HCT116 (cell line): ENCODE results near the gene SH3YL1. TPM values are rescaled to one million over a fixed set of nuclear protein-coding genes. Genes with fewer than 3 reads are reported as not detected.

Experiments used
- ATAC-seq: fragments of 200-7000 bp; cut with Tn5 transposase; 2 replicates; pipeline ENCODE4 v1.9.1; 2020; ENCODE audit warnings: mild to moderate bottlenecking, moderate library complexity
- BruUV-seq: library from RNA; stranded (reverse); fragments of 400-500 nt; replicated peaks from 2 replicates; lab custom pipeline; 2021; lab: Mats Ljungman, UMichigan
- CTCF ChIA-PET: fragments of 300-600 bp; sonication (Branson Sonifier 250); formaldehyde crosslinking; loops from one replicate; lab custom pipeline; 2021; ENCODE audit warnings: antibody characterized with exemption; lab: Charles Lee
- POLR2A ChIA-PET: fragments of 300-600, 350-600 bp; sonication (Branson Sonifier 250); formaldehyde crosslinking; loops from one replicate; lab custom pipeline; 2021; ENCODE audit warnings: antibody characterized with exemption; lab: Charles Lee
- RAD21 ChIA-PET, 2 experiments: fragments of 300-600 bp; sonication (Branson Sonifier 250); formaldehyde crosslinking; loops; one replicate each; lab custom pipeline; 2023; ENCODE audit warnings: low total read pairs in 2 of 2; ENCODE audit not compliant: uncharacterized antibody in 2 of 2, unreplicated experiment in 2 of 2, low non-redundant PET in 1 of 2; lab: Charles Lee
- DNase-seq: peaks from one replicate; pipeline ENCODE4 v3.0.0-alpha.2; 2010; ENCODE audit warnings: low read depth, low spot score
- H2AFZ ChIP-seq: fragments of 200-600 bp; shearing (Covaris generic), sonication (generic); 2 replicates; pipeline ENCODE4 v1.6.1; 2017; ENCODE audit warnings: low read depth, mixed run types, mixed read lengths, antibody characterized with exemption, low read length; ENCODE audit not compliant: poor library complexity, severe bottlenecking
- H3K27ac ChIP-seq: 2 replicates; pipeline ENCODE4 v1.5.1; 2012; ENCODE audit warnings: low read depth, low read length
- H3K27me3 ChIP-seq: fragments of 200-600 bp; sonication (generic); 2 replicates; pipeline ENCODE4 v1.6.1; 2016; ENCODE audit warnings: mixed run types, low read length, mixed read lengths; ENCODE audit not compliant: insufficient read depth
- H3K36me3 ChIP-seq, 2 experiments: fragments of 200-500 bp in 1 of 2; fragments of 200-600 bp in 1 of 2; sonication (Bioruptor generic) in 1 of 2; sonication (generic) in 1 of 2; 2 replicates each; pipeline versions ENCODE4 v1.5.1 to v1.6.1; 2014 to 2016; ENCODE audit warnings: low read length in 2 of 2, inconsistent platforms in 1 of 2, mixed read lengths in 1 of 2, mixed run types in 1 of 2; ENCODE audit not compliant: insufficient read depth in 2 of 2, control insufficient read depth in 1 of 2
- H3K4me1 ChIP-seq, 2 experiments: fragments of 200-600 bp in 1 of 2; sonication (generic) in 1 of 2; 2 replicates each; pipeline versions ENCODE4 v1.5.1 to v1.6.1; 2012 to 2017; ENCODE audit warnings: low read length in 2 of 2, inconsistent platforms in 1 of 2, mild to moderate bottlenecking in 1 of 2, mixed read lengths in 1 of 2, mixed run types in 1 of 2, moderate library complexity in 1 of 2; ENCODE audit not compliant: insufficient read depth in 2 of 2, control insufficient read depth in 1 of 2
- H3K4me2 ChIP-seq: fragments of 200-600 bp; sonication (generic); 2 replicates; pipeline ENCODE4 v1.6.1; 2017; ENCODE audit warnings: mixed run types, low read length, mixed read lengths
- H3K4me3 ChIP-seq, 2 experiments: fragments of 200-600 bp in 1 of 2; sonication (generic) in 1 of 2; replicated peaks in 1 of 2; 2 replicates each; pipeline ENCODE4 v1.5.1; 2011 to 2016; ENCODE audit warnings: low read length in 2 of 2, control low read depth in 1 of 2, low read depth in 1 of 2, mild to moderate bottlenecking in 1 of 2, mixed read lengths in 1 of 2, mixed run types in 1 of 2
- H3K79me2 ChIP-seq: fragments of 200-600 bp; sonication (generic); 2 replicates; pipeline ENCODE4 v1.6.1; 2017; ENCODE audit warnings: mild to moderate bottlenecking, mixed run types, low read length, moderate library complexity, mixed read lengths; ENCODE audit not compliant: insufficient read depth
- H3K9ac ChIP-seq: fragments of 200-600 bp; sonication (generic); 2 replicates; pipeline ENCODE4 v1.6.1; 2016; ENCODE audit warnings: low read length, mixed read lengths
- H3K9me2 ChIP-seq: fragments of 200-600 bp; sonication (generic), shearing (Covaris generic); 2 replicates; pipeline ENCODE4 v1.6.1; 2017; ENCODE audit warnings: mixed run types, mild to moderate bottlenecking, moderate library complexity; ENCODE audit not compliant: insufficient read depth
- H3K9me3 ChIP-seq, 2 experiments: fragments of 200-500 bp in 1 of 2; fragments of 200-600 bp in 1 of 2; sonication (Bioruptor generic) in 1 of 2; sonication (generic) in 1 of 2; 2 replicates each; pipeline ENCODE4 v1.6.1; 2014 to 2017; ENCODE audit warnings: low read length in 2 of 2, mixed read lengths in 2 of 2, inconsistent platforms in 1 of 2, low read depth in 1 of 2, mild to moderate bottlenecking in 1 of 2, mixed run types in 1 of 2, moderate library complexity in 1 of 2; ENCODE audit not compliant: control insufficient read depth in 1 of 2, insufficient read depth in 1 of 2
- H4K20me1 ChIP-seq: fragments of 200-600 bp; sonication (generic), shearing (Covaris generic); 2 replicates; pipeline ENCODE4 v1.6.1; 2017; ENCODE audit warnings: mixed run types, mild to moderate bottlenecking, moderate library complexity; ENCODE audit not compliant: insufficient read depth
- CBX3 ChIP-seq: IDR thresholded peaks from 2 replicates; pipeline ENCODE4 v1.6.1; 2012; ENCODE audit warnings: low read depth
- CEBPB ChIP-seq: IDR thresholded peaks from 2 replicates; pipeline ENCODE4 v1.6.1; 2012; ENCODE audit warnings: low read depth
- ELF1 ChIP-seq: IDR thresholded peaks from 2 replicates; pipeline ENCODE4 v1.6.1; 2012; ENCODE audit warnings: low read depth, borderline replicate concordance
- EZH2 ChIP-seq: fragments of 200-600 bp; sonication (generic); IDR thresholded peaks from 2 replicates; pipeline ENCODE4 v1.6.1; 2017; ENCODE audit warnings: antibody characterized with exemption, mixed run types
- JUND ChIP-seq: IDR thresholded peaks from 2 replicates; pipeline ENCODE4 v1.6.1; 2012
- RAD21 ChIP-seq: IDR thresholded peaks from 2 replicates; pipeline ENCODE4 v1.6.1; 2012; ENCODE audit warnings: low read depth, mild to moderate bottlenecking
- REST ChIP-seq: IDR thresholded peaks from 2 replicates; pipeline ENCODE4 v1.6.1; 2012; ENCODE audit warnings: low read depth
- SP1 ChIP-seq: IDR thresholded peaks from 2 replicates; pipeline ENCODE4 v1.6.1; 2012; ENCODE audit warnings: low read depth
- TCF7L2 ChIP-seq: IDR thresholded peaks from 2 replicates; pipeline ENCODE4 v1.7.0; 2011; ENCODE audit warnings: borderline replicate concordance, inconsistent platforms; ENCODE audit not compliant: insufficient read depth, insufficient read length; ENCODE audit errors: extremely low read depth
- YY1 ChIP-seq: IDR thresholded peaks from 2 replicates; pipeline ENCODE4 v1.6.1; 2011; ENCODE audit warnings: low read length, low read depth, moderate library complexity, mild to moderate bottlenecking; ENCODE audit not compliant: insufficient replicate concordance; ENCODE audit errors: extremely low read depth
- ZBTB33 ChIP-seq: IDR thresholded peaks from 2 replicates; pipeline ENCODE4 v1.6.1; 2011; ENCODE audit warnings: mild to moderate bottlenecking, low read length, moderate library complexity; ENCODE audit not compliant: insufficient replicate concordance; ENCODE audit errors: extremely low read depth
- ZFX ChIP-seq: fragments of 450-650 bp; IDR thresholded peaks from 2 replicates; pipeline ENCODE4 v1.6.1; 2017
- ZNF274 ChIP-seq: fragments of 200-500 bp; sonication (Bioruptor generic); IDR thresholded peaks from 2 replicates; pipeline ENCODE4 v1.6.1; 2014; ENCODE audit warnings: mild to moderate bottlenecking, low read depth, low read length, inconsistent platforms
- intact Hi-C: fragments of 100-400 bp; cut with micrococcal nuclease; formaldehyde crosslinking; loops from 2 replicates; pipeline ENCODE4 v1.10.0; 2022
- total RNA-seq: library from RNA; stranded (reverse); gene quantifications from one replicate; pipeline ENCODE4 v1.2.1, GENCODE V29; 2021; ENCODE audit not compliant: unreplicated experiment
- TF ChIP-seq, protein P1 (sequence below), 3 experiments: fragments of 200-600 bp in 1 of 3; sonication (generic) in 1 of 3; IDR thresholded peaks in 2 of 3; conservative IDR thresholded peaks in 1 of 3; 2 replicates each; pipeline ENCODE4 v1.5.1; 2012 to 2017; ENCODE audit warnings: low read depth in 2 of 3, low read length in 2 of 3, antibody characterized with exemption in 1 of 3, borderline replicate concordance in 1 of 3, control low read depth in 1 of 3, mild to moderate bottlenecking in 1 of 3, mixed read lengths in 1 of 3, mixed run types in 1 of 3, moderate library complexity in 1 of 3; ENCODE audit not compliant: insufficient read depth in 1 of 3
- TF ChIP-seq, protein P2 (sequence below): IDR thresholded peaks from 2 replicates; pipeline ENCODE4 v1.6.1; 2012

The SH3YL1 gene
- total RNA-seq, 1 experiment from 2014 or later: 32.8 TPM

DNA sequence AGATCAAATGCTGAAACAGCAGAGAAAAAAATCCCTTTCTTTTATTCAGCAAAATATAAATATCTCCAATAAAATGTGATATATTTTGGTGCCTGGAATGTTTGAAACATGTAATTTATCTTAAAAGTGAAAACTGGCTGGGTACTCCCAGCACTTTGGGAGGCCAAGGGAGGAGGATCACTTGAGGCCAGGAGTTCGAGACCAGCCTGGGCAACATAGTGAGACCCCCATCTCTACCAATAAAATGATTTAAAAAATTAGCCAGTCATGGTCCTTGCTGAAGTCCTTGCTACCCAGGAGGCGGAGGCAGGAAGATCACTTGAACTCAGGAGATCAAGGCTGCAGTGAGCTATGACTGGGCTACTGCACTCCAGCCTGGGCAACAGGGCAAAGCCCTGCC is 8.6 kb downstream of the SH3YL1 start:
- peaks cover 8 to 14% of the 10 kb centered on the region in 2 experiments; a peak in 3 of 4 replicates for H3K9me3 ChIP-seq
- no TSS peak for BruUV-seq
- RAD21 ChIA-PET: no interaction called here
- no peak overlapping the region for H3K4me2 ChIP-seq
- TF ChIP-seq, protein P1, sequence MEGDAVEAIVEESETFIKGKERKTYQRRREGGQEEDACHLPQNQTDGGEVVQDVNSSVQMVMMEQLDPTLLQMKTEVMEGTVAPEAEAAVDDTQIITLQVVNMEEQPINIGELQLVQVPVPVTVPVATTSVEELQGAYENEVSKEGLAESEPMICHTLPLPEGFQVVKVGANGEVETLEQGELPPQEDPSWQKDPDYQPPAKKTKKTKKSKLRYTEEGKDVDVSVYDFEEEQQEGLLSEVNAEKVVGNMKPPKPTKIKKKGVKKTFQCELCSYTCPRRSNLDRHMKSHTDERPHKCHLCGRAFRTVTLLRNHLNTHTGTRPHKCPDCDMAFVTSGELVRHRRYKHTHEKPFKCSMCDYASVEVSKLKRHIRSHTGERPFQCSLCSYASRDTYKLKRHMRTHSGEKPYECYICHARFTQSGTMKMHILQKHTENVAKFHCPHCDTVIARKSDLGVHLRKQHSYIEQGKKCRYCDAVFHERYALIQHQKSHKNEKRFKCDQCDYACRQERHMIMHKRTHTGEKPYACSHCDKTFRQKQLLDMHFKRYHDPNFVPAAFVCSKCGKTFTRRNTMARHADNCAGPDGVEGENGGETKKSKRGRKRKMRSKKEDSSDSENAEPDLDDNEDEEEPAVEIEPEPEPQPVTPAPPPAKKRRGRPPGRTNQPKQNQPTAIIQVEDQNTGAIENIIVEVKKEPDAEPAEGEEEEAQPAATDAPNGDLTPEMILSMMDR (IDR thresholded peaks at IDR 0.05 in 2 of 3, conservative IDR thresholded peaks at IDR 0.05 in 1 of 3; ENCODE audit: borderline replicate concordance in 1 of 3, insufficient read depth in 1 of 3, low read depth in 2 of 3, low read length in 2 of 3): no peak
- TF ChIP-seq SP1 (no peak), EZH2 (no peak), CEBPB (no peak), ELF1 (no peak), TCF7L2 (no peak), JUND (no peak), RAD21 (no peak), ZBTB33 (no peak), ZFX (no peak), YY1 (no peak), ZNF274 (no peak), REST (no peak), CBX3 (no peak)
- TF ChIP-seq, protein P2, sequence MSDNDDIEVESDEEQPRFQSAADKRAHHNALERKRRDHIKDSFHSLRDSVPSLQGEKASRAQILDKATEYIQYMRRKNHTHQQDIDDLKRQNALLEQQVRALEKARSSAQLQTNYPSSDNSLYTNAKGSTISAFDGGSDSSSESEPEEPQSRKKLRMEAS: no peak
- TF ChIP-seq, all 23 proteins: peak for 0
- no peaks in the 10 kb centered on the region for H3K36me3 ChIP-seq
- H4K20me1 ChIP-seq: no peaks in the 10 kb centered on the region
- CTCF ChIA-PET: interaction anchor here (1.6 kb wide), 1 partner anchor 9 kb away, joined by 6 read pairs; no protein-coding TSS in a partner anchor
- H3K9me2 ChIP-seq: no peaks in the 10 kb centered on the region
- no peaks in the 10 kb centered on the region for H3K27me3 ChIP-seq
- H3K4me1 ChIP-seq: no peaks in the 10 kb centered on the region
- intact Hi-C loops: no loop called here
- H3K79me2 ChIP-seq: no peaks in the 10 kb centered on the region
- no peak for DNase-seq
- H3K4me3 ChIP-seq: no peak overlapping the region
- no peak for ATAC-seq
- POLR2A ChIA-PET: no interaction called here
- no peak overlapping the region for H3K27ac ChIP-seq
- H3K9ac ChIP-seq: no peak overlapping the region
- H2AFZ ChIP-seq: no peak overlapping the region
